AG04450 (cell line): Measurements from ENCODE around the gene ZNF451. TPM values are rescaled to one million over a fixed set of nuclear protein-coding genes. Genes with fewer than 3 reads are reported as not detected.

Source experiments
- CTCF ChIA-PET: fragments of 300-600, 350-600 bp; formaldehyde crosslinking; extraction: SDS; loops from one replicate; lab custom pipeline; 2022; ENCODE audit warnings: antibody characterized with exemption, inconsistent platforms; lab: Charles Lee
- POLR2A ChIA-PET: fragments of 350-600 bp; formaldehyde crosslinking; extraction: SDS; loops from one replicate; lab custom pipeline; 2021; ENCODE audit warnings: antibody characterized with exemption, inconsistent platforms; lab: Yijun Ruan, JAX
- DNase-seq: peaks from one replicate; pipeline ENCODE4 v3.0.0-alpha.2; 2011; ENCODE audit warnings: low read depth, low spot score
- H3K27ac ChIP-seq: one replicate; pipeline ENCODE4 v1.5.1; 2012; ENCODE audit warnings: low read depth, low read length, control low read depth
- H3K27me3 ChIP-seq: one replicate; pipeline ENCODE4 v1.6.0; 2012; ENCODE audit warnings: low read length; ENCODE audit not compliant: control insufficient read depth, insufficient read depth
- H3K4me3 ChIP-seq: 2 replicates; pipeline ENCODE4 v1.5.1; 2011; ENCODE audit warnings: mild to moderate bottlenecking, low read depth, low read length, control low read depth
- H3K9me3 ChIP-seq: 2 replicates; pipeline ENCODE4 v1.5.1; 2012; ENCODE audit warnings: low read length; ENCODE audit not compliant: control insufficient read depth, insufficient read depth
- polyA plus RNA-seq: library from polyadenylated mRNA; depleted of rRNA; stranded (reverse); fragments of >200 nt; gene quantifications from 2 replicates; pipeline ENCODE4 v1.2.3, GENCODE V29; 2011; rRNA removed
- TF ChIP-seq, protein P1 (sequence below): IDR thresholded peaks from 2 replicates; pipeline ENCODE4 v1.5.1; 2011; ENCODE audit warnings: low read depth, low read length, control low read depth, inconsistent platforms

The ZNF451 gene
- polyA plus RNA-seq, 1 experiment = 31.6 TPM

DNA sequence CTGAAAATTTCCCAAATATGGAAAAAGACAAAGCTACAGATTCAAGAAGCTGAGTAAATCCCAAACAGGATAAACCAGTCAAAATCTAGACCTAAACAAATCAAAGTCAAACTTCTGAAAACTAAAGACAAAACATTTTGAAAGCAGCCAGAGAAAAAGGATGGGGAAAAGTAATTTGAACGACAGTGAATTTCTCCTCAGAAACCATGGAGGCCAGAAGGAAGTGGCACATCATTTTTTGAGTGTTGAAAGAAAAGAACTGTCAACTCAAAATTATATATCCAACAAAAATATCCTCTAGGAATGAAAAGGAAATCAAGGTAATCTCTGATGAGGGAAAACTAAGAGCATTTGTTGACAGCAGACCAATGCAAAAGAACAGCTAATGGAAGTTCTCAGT lies 125.3 kb downstream of the ZNF451 start:
- Histone ChIP-seq H3K27me3 (no peaks in the 10 kb centered on the region), H3K27ac (no peak overlapping the region), H3K9me3 (no peaks in the 10 kb centered on the region; the same call in 1 of the 2 replicates), H3K4me3 (no peak overlapping the region)
- CTCF ChIA-PET = interaction anchor here (0.6 to 1.9 kb wide), 3 partner anchors 11 to 273 kb away, joined by 4 to 5 read pairs (median 4); no protein-coding TSS in a partner anchor
- POLR2A ChIA-PET = no interaction called here
- TF ChIP-seq, protein P1, sequence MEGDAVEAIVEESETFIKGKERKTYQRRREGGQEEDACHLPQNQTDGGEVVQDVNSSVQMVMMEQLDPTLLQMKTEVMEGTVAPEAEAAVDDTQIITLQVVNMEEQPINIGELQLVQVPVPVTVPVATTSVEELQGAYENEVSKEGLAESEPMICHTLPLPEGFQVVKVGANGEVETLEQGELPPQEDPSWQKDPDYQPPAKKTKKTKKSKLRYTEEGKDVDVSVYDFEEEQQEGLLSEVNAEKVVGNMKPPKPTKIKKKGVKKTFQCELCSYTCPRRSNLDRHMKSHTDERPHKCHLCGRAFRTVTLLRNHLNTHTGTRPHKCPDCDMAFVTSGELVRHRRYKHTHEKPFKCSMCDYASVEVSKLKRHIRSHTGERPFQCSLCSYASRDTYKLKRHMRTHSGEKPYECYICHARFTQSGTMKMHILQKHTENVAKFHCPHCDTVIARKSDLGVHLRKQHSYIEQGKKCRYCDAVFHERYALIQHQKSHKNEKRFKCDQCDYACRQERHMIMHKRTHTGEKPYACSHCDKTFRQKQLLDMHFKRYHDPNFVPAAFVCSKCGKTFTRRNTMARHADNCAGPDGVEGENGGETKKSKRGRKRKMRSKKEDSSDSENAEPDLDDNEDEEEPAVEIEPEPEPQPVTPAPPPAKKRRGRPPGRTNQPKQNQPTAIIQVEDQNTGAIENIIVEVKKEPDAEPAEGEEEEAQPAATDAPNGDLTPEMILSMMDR = no peak
- no peak for DNase-seq

DNA sequence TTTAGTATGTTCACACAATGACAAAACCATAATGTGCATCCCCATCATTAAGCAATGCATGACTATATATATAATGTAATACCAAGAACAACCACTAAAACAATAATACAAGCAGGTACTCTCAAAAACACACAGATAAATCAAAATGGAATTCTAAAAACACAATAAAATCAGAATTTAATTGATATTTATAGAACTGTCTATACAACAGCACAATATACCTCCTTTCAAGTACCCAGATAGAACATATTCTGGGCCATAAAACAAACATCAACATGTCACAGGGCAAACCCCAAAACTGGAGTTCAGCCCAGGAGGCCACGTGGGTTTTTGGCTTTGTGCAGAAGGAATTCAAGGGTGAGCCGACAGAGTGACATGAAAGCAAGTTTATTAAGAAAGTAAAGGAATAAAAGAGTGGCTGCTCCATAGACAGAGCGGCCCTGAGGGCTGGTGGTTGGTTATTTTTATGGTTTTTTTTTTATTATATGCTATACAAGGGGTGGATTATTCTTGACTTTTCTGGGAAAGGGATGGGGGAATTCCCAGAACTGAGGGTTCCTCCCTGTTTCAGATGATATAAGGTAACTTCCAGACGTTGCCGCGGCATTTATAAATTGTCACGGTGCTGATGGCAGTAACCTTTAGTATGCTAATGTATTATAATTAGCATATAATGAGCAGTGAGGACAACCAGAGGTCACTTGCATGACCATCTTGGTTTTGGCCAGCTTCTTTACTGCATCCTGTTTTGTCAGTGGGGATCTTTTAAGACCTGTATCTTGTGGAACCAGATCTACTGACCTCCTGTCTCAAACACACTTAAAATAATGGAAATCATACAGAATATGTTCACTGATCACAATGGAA lies 126.5 kb downstream of the ZNF451 start:
- no peak overlapping the region for H3K4me3 ChIP-seq
- CTCF ChIA-PET = no interaction called here
- H3K9me3 ChIP-seq = peaks cover under 1% of the 10 kb centered on the region; the same call in 1 of the 2 replicates
- H3K27ac ChIP-seq = no peak overlapping the region
- POLR2A ChIA-PET = no interaction called here
- H3K27me3 ChIP-seq = no peaks in the 10 kb centered on the region
- DNase-seq = no peak
- TF ChIP-seq, protein P1 = 0 out of 2 replicates have a peak, but pooled peaks have one; percentile 21

DNA sequence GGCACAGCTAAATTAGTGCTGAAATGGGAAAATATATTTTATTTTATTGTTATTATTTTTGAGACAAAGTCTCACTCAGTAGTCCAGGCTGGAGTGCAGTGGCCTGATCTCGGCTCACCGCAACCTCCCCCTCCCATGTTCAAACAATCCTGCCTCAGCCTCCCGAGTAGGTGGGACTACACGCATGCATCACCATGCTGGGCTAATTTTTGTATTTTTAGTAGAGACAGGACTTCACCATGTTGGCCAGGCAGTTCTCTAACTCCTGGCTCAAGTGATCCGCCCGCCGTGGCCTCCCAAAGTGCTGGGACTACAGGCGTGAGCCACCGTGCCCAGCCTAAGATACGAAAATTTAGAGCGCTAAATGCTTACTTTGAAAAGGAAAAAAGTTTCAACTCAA lies 127.3 kb downstream of the ZNF451 start:
- ChIA-PET POLR2A (no interaction called here), CTCF (no interaction called here)
- DNase-seq = no peak
- Histone ChIP-seq H3K27me3 (no peaks in the 10 kb centered on the region), H3K27ac (no peak overlapping the region), H3K4me3 (no peak overlapping the region), H3K9me3 (peaks cover 3% of the 10 kb centered on the region; the same call in 1 of the 2 replicates)
- TF ChIP-seq, protein P1 = no peak

Other genes starting within 250 kb of the ZNF451 start
- 9.2 and 15.4 TPM in 2 replicates for gene BEND6, start 135.1 kb upstream of the ZNF451 start, polyA plus RNA-seq
- gene KIAA1586, start 43.5 kb upstream of the ZNF451 start, polyA plus RNA-seq = 7.4 and 10.8 TPM in 2 replicates
- 29.0 and 43.4 TPM in 2 replicates for gene BAG2, start 82.1 kb downstream of the ZNF451 start, polyA plus RNA-seq
- 45.2 and 62.1 TPM in 2 replicates for gene RAB23, start 132.1 kb downstream of the ZNF451 start, polyA plus RNA-seq
- gene PRIM2, start 227.4 kb downstream of the ZNF451 start, polyA plus RNA-seq = 23.8 and 30.2 TPM in 2 replicates